ENCODE results near the gene PRL.

GRCh38 chr6:22294301-22294700 lies 2.5 kb downstream of the PRL start:
- TF ChIP-seq EP300 (IDR thresholded peaks at IDR 0.05), result no peak
- TF ChIP-seq CTCF (IDR thresholded peaks at IDR 0.05), result no peak
- TF ChIP-seq POLR2AphosphoS5 (IDR thresholded peaks at IDR 0.05), result no peak
- no peak for TF ChIP-seq POLR2A (IDR thresholded peaks at IDR 0.05)
